Liver (tissue), 9 donors: Measurements from ENCODE around the gene DPM1. TPM values are rescaled to one million over a fixed set of nuclear protein-coding genes. Genes with fewer than 3 reads are reported as not detected.
A peak's percentile ranks its signal among the peaks of the same experiment; 100 is the strongest.

Source experiments
- DNase-seq: peaks from one replicate; pipeline ENCODE4 v3.0.0-alpha.2; 2017; ENCODE audit warnings: low spot score
- H3K27ac ChIP-seq, 2 donors: one replicate each; pipeline ENCODE4 v1.7.0; 2013; ENCODE audit warnings: inconsistent platforms in 2 of 2, low read length in 2 of 2, control low read depth in 1 of 2, low read depth in 1 of 2, mild to moderate bottlenecking in 1 of 2
- H3K27me3 ChIP-seq, 4 donors: one replicate each; pipeline versions ENCODE4 v1.6.1 to v1.7.0; 2013; ENCODE audit warnings: low read length in 3 of 4, inconsistent platforms in 1 of 4, mild to moderate bottlenecking in 1 of 4, moderate library complexity in 1 of 4; ENCODE audit not compliant: control insufficient read depth in 4 of 4, insufficient read depth in 4 of 4
- H3K36me3 ChIP-seq, 4 donors: one replicate each; pipeline versions ENCODE4 v1.6.1 to v1.7.0; 2013; ENCODE audit warnings: low read length in 3 of 4, mild to moderate bottlenecking in 3 of 4, low read depth in 1 of 4, moderate library complexity in 1 of 4; ENCODE audit not compliant: control insufficient read depth in 4 of 4, insufficient read depth in 3 of 4
- H3K4me1 ChIP-seq, 4 donors: one replicate each; pipeline versions ENCODE4 v1.6.1 to v1.7.0; 2013; ENCODE audit warnings: low read length in 3 of 4, mild to moderate bottlenecking in 3 of 4, moderate library complexity in 1 of 4; ENCODE audit not compliant: control insufficient read depth in 4 of 4, insufficient read depth in 4 of 4
- H3K4me3 ChIP-seq, 3 donors: one replicate each; pipeline versions ENCODE4 v1.6.1 to v1.7.0; 2013; ENCODE audit warnings: low read length in 3 of 3, control low read depth in 1 of 3, low read depth in 1 of 3, mild to moderate bottlenecking in 1 of 3
- H3K9ac ChIP-seq, 2 donors: one replicate each; pipeline ENCODE4 v1.7.0; 2013; ENCODE audit warnings: low read length in 2 of 2, mild to moderate bottlenecking in 2 of 2, moderate library complexity in 2 of 2, control low read depth in 1 of 2, low read depth in 1 of 2
- H3K9me3 ChIP-seq, 4 donors: one replicate each; pipeline versions ENCODE4 v1.6.1 to v1.7.0; 2013; ENCODE audit warnings: low read length in 3 of 4; ENCODE audit not compliant: control insufficient read depth in 4 of 4
- ATF3 ChIP-seq: IDR thresholded peaks from 2 replicates; pipeline ENCODE4 v1.6.1; 2016; ENCODE audit warnings: antibody characterized with exemption
- CTCF ChIP-seq: fragments of 150-350 bp; IDR thresholded peaks from 2 replicates; pipeline ENCODE4 v1.5.1; 2017; ENCODE audit warnings: improper control_type of control experiment, low read depth, low read length; ENCODE audit not compliant: missing input control
- EGR1 ChIP-seq, 2 donors: IDR thresholded peaks; 2 replicates each; pipeline ENCODE4 v1.6.1; 2016 to 2018; ENCODE audit warnings: antibody characterized with exemption in 2 of 2, low read depth in 2 of 2
- FOXA1 ChIP-seq: IDR thresholded peaks from 2 replicates; pipeline ENCODE4 v1.6.1; 2016; ENCODE audit warnings: antibody characterized with exemption
- FOXA2 ChIP-seq: IDR thresholded peaks from 2 replicates; pipeline ENCODE4 v1.6.1; 2016; ENCODE audit warnings: antibody characterized with exemption
- GABPA ChIP-seq, 2 donors: IDR thresholded peaks in 1 of 2; conservative IDR thresholded peaks in 1 of 2; 2 replicates each; pipeline ENCODE4 v1.6.1; 2016; ENCODE audit warnings: antibody characterized with exemption in 2 of 2, mild to moderate bottlenecking in 1 of 2, moderate library complexity in 1 of 2
- HNF4A ChIP-seq, 2 donors: conservative IDR thresholded peaks; 2 replicates each; pipeline ENCODE4 v1.6.1; 2016; ENCODE audit warnings: antibody characterized with exemption in 2 of 2, mild to moderate bottlenecking in 2 of 2
- HNF4G ChIP-seq: IDR thresholded peaks from 2 replicates; pipeline ENCODE4 v1.6.1; 2016; ENCODE audit warnings: antibody characterized with exemption
- JUND ChIP-seq, 2 donors: IDR thresholded peaks; 2 replicates each; pipeline ENCODE4 v1.6.1; 2016; ENCODE audit warnings: antibody characterized with exemption in 2 of 2
- MAX ChIP-seq: IDR thresholded peaks from 2 replicates; pipeline ENCODE4 v1.6.1; 2016; ENCODE audit warnings: antibody characterized with exemption
- RAD21 ChIP-seq, 2 donors: IDR thresholded peaks; 2 replicates each; pipeline ENCODE4 v1.6.1; 2016; ENCODE audit warnings: antibody characterized with exemption in 2 of 2, mild to moderate bottlenecking in 2 of 2
- REST ChIP-seq: IDR thresholded peaks from 2 replicates; pipeline ENCODE4 v1.6.1; 2016; ENCODE audit warnings: antibody characterized with exemption, mild to moderate bottlenecking
- RXRA ChIP-seq, 2 donors: IDR thresholded peaks; 2 replicates each; pipeline ENCODE4 v1.6.1; 2017 to 2018; ENCODE audit warnings: antibody characterized with exemption in 2 of 2, mild to moderate bottlenecking in 1 of 2
- SP1 ChIP-seq: IDR thresholded peaks from 2 replicates; pipeline ENCODE4 v1.6.1; 2018; ENCODE audit warnings: antibody characterized with exemption, mild to moderate bottlenecking
- TAF1 ChIP-seq: conservative IDR thresholded peaks from 2 replicates; pipeline ENCODE4 v1.6.1; 2016; ENCODE audit warnings: antibody characterized with exemption, mild to moderate bottlenecking
- YY1 ChIP-seq: IDR thresholded peaks from 2 replicates; pipeline ENCODE4 v1.6.1; 2016; ENCODE audit warnings: antibody characterized with exemption, mild to moderate bottlenecking
- ZBTB33 ChIP-seq: IDR thresholded peaks from 2 replicates; pipeline ENCODE4 v1.6.1; 2016; ENCODE audit warnings: antibody characterized with exemption
- whole genome bisulfite sequencing: extraction: QIAGEN DNeasy Blood & Tissue Kit; methylation state at CpG from one replicate; pipeline ENCODE4 v1.1.7; 2013; 5-methylcytosine and 5-hydroxymethylcytosine counted together
- polyA plus RNA-seq, 2 donors: library from polyadenylated mRNA; stranded (reverse) in 1 of 2; unstranded in 1 of 2; fragments of 200-250 nt in 1 of 2; fragments of >200 nt in 1 of 2; fragmentation: Nextera tagmentation in 1 of 2; extraction: Ambion mirVana in 1 of 2; gene quantifications; one replicate each; pipeline versions ENCODE4 v1.2.1 to v1.2.3, GENCODE V29; 2013 to 2015
- total RNA-seq, 2 donors: library from RNA; depleted of rRNA; stranded (reverse); fragments of >200 nt; gene quantifications; one replicate each; pipeline ENCODE4 v1.2.3, GENCODE V29; 2014
- donor health status: healthy.
- donor health status: healthy.
- donor health status: healthy.
- donor health status: healthy.
- donor health status: healthy.

DPM1 gene
- total and polyA plus RNA-seq, 4 donors = 27.2 to 42.6 (median 35.2) TPM

- WGBS = 49% methylated on average over 26 of the region's 26 CpGs
- peaks cover 0 to 4% (median 0%) of the 10 kb centered on the region in 4 donors for H3K27me3 ChIP-seq
- peak; percentile 68 for DNase-seq
- H3K36me3 ChIP-seq = no peaks in the 10 kb centered on the region
- no peaks in the 10 kb centered on the region for H3K9me3 ChIP-seq
- no peak overlapping the region for H3K27ac ChIP-seq
- TF ChIP-seq YY1 (no peak), SP1 (no peak), EGR1 (IDR thresholded peaks at IDR 0.05; ENCODE audit: low read depth in 2 of 2) (no peak), RXRA (IDR thresholded peaks at IDR 0.05) (no peak), JUND (IDR thresholded peaks at IDR 0.05) (no peak), CTCF (peak; percentile 77), HNF4A (conservative IDR thresholded peaks at IDR 0.05) (no peak), FOXA2 (no peak), REST (no peak), RAD21 (IDR thresholded peaks at IDR 0.05) (peak; percentile 72 to 76), ZBTB33 (no peak), FOXA1 (no peak), GABPA (IDR thresholded peaks at IDR 0.05 in 1 of 2, conservative IDR thresholded peaks at IDR 0.05 in 1 of 2) (no peak), TAF1 (no peak), MAX (no peak), HNF4G (no peak), ATF3 (no peak)
- H3K4me3 ChIP-seq = no peak overlapping the region
- peaks cover 0 to 12% (median 5%) of the 10 kb centered on the region in 4 donors for H3K4me1 ChIP-seq
- no peak overlapping the region for H3K9ac ChIP-seq
Observed at GRCh38 chr20:50980851-50981713, 22.8 kb upstream of the DPM1 start.
